Panc1 (cell line): ENCODE measurements around the gene LRBA. TPM values are rescaled to one million over a fixed set of nuclear protein-coding genes. Genes with fewer than 3 reads are reported as not detected.

ENCODE experiments used
- ATAC-seq: fragments of 200-7000 bp; cut with Tn5 transposase; 2 replicates; pipeline ENCODE4 v1.9.1; 2020; ENCODE audit warnings: mild to moderate bottlenecking, moderate library complexity
- BruUV-seq: library from RNA; stranded (reverse); fragments of 400-500 nt; replicated peaks from 2 replicates; lab custom pipeline; 2021; lab: Mats Ljungman, UMichigan
- CTCF ChIA-PET: fragments of 300-600 bp; sonication (Branson Sonifier 250); formaldehyde crosslinking; loops from one replicate; lab custom pipeline; 2022; ENCODE audit warnings: antibody characterized with exemption; lab: Charles Lee
- POLR2A ChIA-PET: fragments of 300-600 bp; sonication (Branson Sonifier 250); formaldehyde crosslinking; loops from one replicate; lab custom pipeline; 2022; ENCODE audit warnings: antibody characterized with exemption; lab: Charles Lee
- DNase-seq: peaks from one replicate; pipeline ENCODE4 v3.0.0-alpha.2; 2010; ENCODE audit warnings: low read depth, low spot score
- H3K27ac ChIP-seq: 2 replicates; pipeline ENCODE4 v1.5.1; 2011; ENCODE audit warnings: mild to moderate bottlenecking, low read length, inconsistent platforms
- H3K27me3 ChIP-seq: fragments of 200-500 bp; sonication (Bioruptor generic); 2 replicates; pipeline ENCODE4 v1.6.0; 2014; ENCODE audit warnings: low read length, inconsistent platforms; ENCODE audit not compliant: control insufficient read depth, insufficient read depth
- H3K36me3 ChIP-seq: fragments of 200-500 bp; sonication (Bioruptor generic); 2 replicates; pipeline ENCODE4 v1.5.1; 2014; ENCODE audit warnings: inconsistent platforms, mild to moderate bottlenecking, low read length, moderate library complexity; ENCODE audit not compliant: control insufficient read depth, insufficient read depth
- H3K4me1 ChIP-seq: 2 replicates; pipeline ENCODE4 v1.5.1; 2011; ENCODE audit warnings: inconsistent platforms, mild to moderate bottlenecking, low read length, moderate library complexity; ENCODE audit not compliant: control insufficient read depth, insufficient read depth
- H3K4me3 ChIP-seq, 2 experiments: 2 replicates each; pipeline ENCODE4 v1.5.1; 2011 to 2012; ENCODE audit warnings: low read depth in 2 of 2, low read length in 2 of 2, mild to moderate bottlenecking in 2 of 2, inconsistent platforms in 1 of 2, moderate library complexity in 1 of 2
- H3K9me3 ChIP-seq: fragments of 200-500 bp; sonication (Bioruptor generic); 2 replicates; pipeline ENCODE4 v1.5.1; 2014; ENCODE audit warnings: low read depth, mild to moderate bottlenecking, inconsistent platforms, low read length, moderate library complexity; ENCODE audit not compliant: control insufficient read depth, insufficient read depth
- POLR2AphosphoS5 ChIP-seq: IDR thresholded peaks from 2 replicates; pipeline ENCODE4 v1.6.1; 2012; ENCODE audit warnings: mild to moderate bottlenecking, low read depth, low read length, moderate library complexity
- REST ChIP-seq, 2 experiments: IDR thresholded peaks; 2 replicates each; pipeline ENCODE4 v1.6.1; 2011 to 2012; ENCODE audit warnings: low read depth in 2 of 2, control low read depth in 1 of 2, low read length in 1 of 2, mild to moderate bottlenecking in 1 of 2, moderate library complexity in 1 of 2; ENCODE audit not compliant: insufficient read depth in 1 of 2
- SIN3A ChIP-seq: IDR thresholded peaks from 2 replicates; pipeline ENCODE4 v1.6.1; 2012; ENCODE audit warnings: low read depth, mild to moderate bottlenecking, low read length, moderate library complexity, borderline replicate concordance; ENCODE audit not compliant: insufficient read depth
- TCF7L2 ChIP-seq: IDR thresholded peaks from 2 replicates; pipeline ENCODE4 v1.6.1; 2011; ENCODE audit warnings: mild to moderate bottlenecking, low read depth, low read length, inconsistent platforms
- in situ Hi-C: cut with HindIII; loops from 2 replicates; pipeline ENCODE4 v1.10.0; 2016; ENCODE audit warnings: low sequenced_read_pairs, low pct_unique_long_range_greater_than_20kb
- intact Hi-C: fragments of 100-400 bp; cut with micrococcal nuclease; formaldehyde crosslinking; loops from one replicate; pipeline ENCODE4 v1.10.0; 2022; ENCODE audit not compliant: unreplicated experiment
- total RNA-seq: library from RNA; stranded (reverse); gene quantifications from one replicate; pipeline ENCODE4 v1.2.1, GENCODE V29; 2021; ENCODE audit not compliant: unreplicated experiment
- TF ChIP-seq, protein P1 (sequence below): fragments of 450-650 bp; IDR thresholded peaks from 2 replicates; pipeline ENCODE4 v1.5.1; 2017; ENCODE audit warnings: mild to moderate bottlenecking

The LRBA gene
- total RNA-seq, 1 experiment from 2014 or later: 26.4 TPM

DNA sequence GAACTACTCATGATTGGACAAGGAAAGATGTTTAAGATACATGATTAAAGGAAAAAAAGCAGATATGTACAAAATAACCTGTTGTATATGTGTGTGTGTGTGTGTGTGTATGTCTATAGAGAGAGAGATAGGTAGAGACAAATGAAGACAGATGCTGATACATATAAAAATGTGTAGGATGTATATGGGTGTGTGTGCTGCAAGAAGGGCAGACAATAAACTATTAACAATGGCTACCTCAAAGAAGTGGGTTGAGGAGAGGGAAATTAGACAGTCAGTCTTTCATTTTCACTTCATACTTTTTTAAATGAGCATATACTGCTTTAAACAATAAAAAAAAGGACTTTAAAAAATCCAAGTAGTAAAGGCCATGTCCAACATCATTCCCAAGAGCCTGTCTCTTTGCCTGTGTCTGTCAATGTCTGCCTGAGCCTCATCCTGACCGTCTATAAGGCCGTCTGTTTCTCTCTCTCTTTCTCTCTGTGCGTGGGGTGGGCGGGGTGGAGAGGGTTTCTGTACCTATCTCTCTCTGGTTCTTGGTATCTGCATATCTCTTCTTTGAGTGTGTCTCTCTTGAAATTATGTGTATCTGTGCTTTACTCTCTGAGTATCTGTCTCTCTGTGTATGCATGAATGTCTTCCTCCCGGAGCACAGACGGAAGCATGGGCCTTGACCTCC is 62.8 kb downstream of the LRBA start:
- Histone ChIP-seq H3K27ac (no peak overlapping the region), H3K4me1 (no peaks in the 10 kb centered on the region; the same call in 1 of the 2 replicates), H3K9me3 (no peaks in the 10 kb centered on the region), H3K27me3 (no peaks in the 10 kb centered on the region), H3K36me3 (no peaks in the 10 kb centered on the region), H3K4me3 (no peak overlapping the region)
- no peak for DNase-seq
- ChIA-PET CTCF (no interaction called here), POLR2A (no interaction called here)
- ATAC-seq: no peak
- intact Hi-C loops (no loop called here), in situ Hi-C loops (no loop called here)
- no TSS peak for BruUV-seq
- no peak for TF ChIP-seq POLR2AphosphoS5
- TF ChIP-seq TCF7L2: no peak
- no peak for TF ChIP-seq SIN3A
- TF ChIP-seq REST (IDR thresholded peaks at IDR 0.05; ENCODE audit: insufficient read depth in 1 of 2, low read depth in 2 of 2, low read length in 1 of 2): no peak
- TF ChIP-seq, protein P1, sequence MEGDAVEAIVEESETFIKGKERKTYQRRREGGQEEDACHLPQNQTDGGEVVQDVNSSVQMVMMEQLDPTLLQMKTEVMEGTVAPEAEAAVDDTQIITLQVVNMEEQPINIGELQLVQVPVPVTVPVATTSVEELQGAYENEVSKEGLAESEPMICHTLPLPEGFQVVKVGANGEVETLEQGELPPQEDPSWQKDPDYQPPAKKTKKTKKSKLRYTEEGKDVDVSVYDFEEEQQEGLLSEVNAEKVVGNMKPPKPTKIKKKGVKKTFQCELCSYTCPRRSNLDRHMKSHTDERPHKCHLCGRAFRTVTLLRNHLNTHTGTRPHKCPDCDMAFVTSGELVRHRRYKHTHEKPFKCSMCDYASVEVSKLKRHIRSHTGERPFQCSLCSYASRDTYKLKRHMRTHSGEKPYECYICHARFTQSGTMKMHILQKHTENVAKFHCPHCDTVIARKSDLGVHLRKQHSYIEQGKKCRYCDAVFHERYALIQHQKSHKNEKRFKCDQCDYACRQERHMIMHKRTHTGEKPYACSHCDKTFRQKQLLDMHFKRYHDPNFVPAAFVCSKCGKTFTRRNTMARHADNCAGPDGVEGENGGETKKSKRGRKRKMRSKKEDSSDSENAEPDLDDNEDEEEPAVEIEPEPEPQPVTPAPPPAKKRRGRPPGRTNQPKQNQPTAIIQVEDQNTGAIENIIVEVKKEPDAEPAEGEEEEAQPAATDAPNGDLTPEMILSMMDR: no peak

GRCh38 chr4:150950657-150951288 is 64.3 kb downstream of the LRBA start:
- ATAC-seq: no peak
- no peaks in the 10 kb centered on the region; the same call in 1 of the 2 replicates for H3K4me1 ChIP-seq
- no peaks in the 10 kb centered on the region for H3K27me3 ChIP-seq
- in situ Hi-C loops: no loop called here
- DNase-seq: no peak
- ChIA-PET POLR2A (no interaction called here), CTCF (no interaction called here)
- intact Hi-C loops: no loop called here
- no TSS peak for BruUV-seq
- H3K27ac ChIP-seq: no peak overlapping the region
- H3K36me3 ChIP-seq: no peaks in the 10 kb centered on the region
- no peak for TF ChIP-seq REST (IDR thresholded peaks at IDR 0.05; ENCODE audit: insufficient read depth in 1 of 2, low read depth in 2 of 2, low read length in 1 of 2)
- H3K4me3 ChIP-seq: no peak overlapping the region
- H3K9me3 ChIP-seq: no peaks in the 10 kb centered on the region
